Measurements from ENCODE around the gene RAB7A. TPM values are rescaled to one million over a fixed set of nuclear protein-coding genes. Genes with fewer than 3 reads are reported as not detected.

Gene RAB7A
- total and polyA plus RNA-seq, 2 experiments from 2014 or later = 89.8 to 156 TPM

DNA sequence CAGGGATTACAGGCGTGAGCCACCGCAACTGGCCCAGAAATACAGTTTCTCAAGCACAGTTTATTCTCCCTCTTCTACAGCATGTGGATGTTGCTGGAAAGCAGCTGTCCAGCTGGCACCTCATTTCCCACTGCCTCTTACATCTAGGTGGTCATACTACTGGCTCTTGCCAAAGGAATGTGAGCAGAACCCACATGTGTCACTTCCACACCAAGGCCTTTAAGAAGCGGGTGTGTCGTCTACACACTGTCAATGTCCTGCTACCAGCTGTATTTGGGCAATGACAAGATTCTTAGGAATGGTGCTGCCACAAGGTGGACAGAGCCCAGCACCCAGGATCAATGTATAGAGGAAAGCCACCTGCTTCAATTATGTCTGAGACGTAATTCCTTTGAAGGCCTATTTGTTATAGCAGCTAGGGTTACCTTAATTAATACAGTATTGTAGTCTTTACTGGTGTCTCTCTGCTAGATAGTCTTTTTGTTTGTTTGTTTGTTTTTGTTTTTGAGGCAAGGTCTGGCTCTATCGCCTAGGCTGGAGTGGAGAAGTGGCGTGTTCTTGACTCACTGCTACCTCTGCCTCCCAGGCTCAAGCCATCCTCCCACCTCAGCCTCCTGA, 15.1 kb upstream of the RAB7A start:
- Histone ChIP-seq H3K36me3 (ENCODE audit: insufficient read depth) (no peaks in the 10 kb centered on the region), H3K27ac (ENCODE audit: low read depth) (no peak overlapping the region), H3K4me1 (ENCODE audit: insufficient read depth) (peaks cover 8% of the 10 kb centered on the region), H3K27me3 (ENCODE audit: insufficient read depth) (no peaks in the 10 kb centered on the region), H3K9me2 (ENCODE audit: insufficient read depth) (0 out of 2 replicates have a peak, but pooled peaks cover 3% of the 10 kb centered on the region), H4K20me1 (replicated peaks; ENCODE audit: insufficient read depth) (no peaks in the 10 kb centered on the region), H3F3A (replicated peaks; ENCODE audit: low read depth) (no peaks in the 10 kb centered on the region), H3K4me3 (no peak overlapping the region), H2AFZ (no peak overlapping the region), H3K79me2 (replicated peaks; ENCODE audit: insufficient read depth) (no peaks in the 10 kb centered on the region), H3K4me2 (no peak overlapping the region)
- H3K9me3 Mint-ChIP-seq = no peaks in the 10 kb centered on the region
- ATAC-seq (no peak), DNase-seq (ENCODE audit: low spot score) (no peak)
- H3K4me1 Mint-ChIP-seq = peaks cover 31% of the 10 kb centered on the region
- H3K36me3 Mint-ChIP-seq (ENCODE audit: low read depth) = no peaks in the 10 kb centered on the region; the same call in 2 of the 3 replicates
- no peak overlapping the region for H3K4me3 Mint-ChIP-seq
- peaks cover 3% of the 10 kb centered on the region for H3K27me3 Mint-ChIP-seq (ENCODE audit: insufficient read depth, low read depth, poor library complexity)
- TF ChIP-seq EZH2phosphoT487 (IDR thresholded peaks at IDR 0.05; ENCODE audit: unreplicated experiment) (no peak), POLR2AphosphoS5 (IDR thresholded peaks at IDR 0.05; ENCODE audit: low read depth) (no peak), JUNB (IDR thresholded peaks at IDR 0.05; ENCODE audit: unreplicated experiment) (no peak)
- TF ChIP-seq, protein P1, sequence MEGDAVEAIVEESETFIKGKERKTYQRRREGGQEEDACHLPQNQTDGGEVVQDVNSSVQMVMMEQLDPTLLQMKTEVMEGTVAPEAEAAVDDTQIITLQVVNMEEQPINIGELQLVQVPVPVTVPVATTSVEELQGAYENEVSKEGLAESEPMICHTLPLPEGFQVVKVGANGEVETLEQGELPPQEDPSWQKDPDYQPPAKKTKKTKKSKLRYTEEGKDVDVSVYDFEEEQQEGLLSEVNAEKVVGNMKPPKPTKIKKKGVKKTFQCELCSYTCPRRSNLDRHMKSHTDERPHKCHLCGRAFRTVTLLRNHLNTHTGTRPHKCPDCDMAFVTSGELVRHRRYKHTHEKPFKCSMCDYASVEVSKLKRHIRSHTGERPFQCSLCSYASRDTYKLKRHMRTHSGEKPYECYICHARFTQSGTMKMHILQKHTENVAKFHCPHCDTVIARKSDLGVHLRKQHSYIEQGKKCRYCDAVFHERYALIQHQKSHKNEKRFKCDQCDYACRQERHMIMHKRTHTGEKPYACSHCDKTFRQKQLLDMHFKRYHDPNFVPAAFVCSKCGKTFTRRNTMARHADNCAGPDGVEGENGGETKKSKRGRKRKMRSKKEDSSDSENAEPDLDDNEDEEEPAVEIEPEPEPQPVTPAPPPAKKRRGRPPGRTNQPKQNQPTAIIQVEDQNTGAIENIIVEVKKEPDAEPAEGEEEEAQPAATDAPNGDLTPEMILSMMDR (conservative IDR thresholded peaks at IDR 0.05; ENCODE audit: low read depth in 2 of 2) = no peak
- TF ChIP-seq, protein P2, sequence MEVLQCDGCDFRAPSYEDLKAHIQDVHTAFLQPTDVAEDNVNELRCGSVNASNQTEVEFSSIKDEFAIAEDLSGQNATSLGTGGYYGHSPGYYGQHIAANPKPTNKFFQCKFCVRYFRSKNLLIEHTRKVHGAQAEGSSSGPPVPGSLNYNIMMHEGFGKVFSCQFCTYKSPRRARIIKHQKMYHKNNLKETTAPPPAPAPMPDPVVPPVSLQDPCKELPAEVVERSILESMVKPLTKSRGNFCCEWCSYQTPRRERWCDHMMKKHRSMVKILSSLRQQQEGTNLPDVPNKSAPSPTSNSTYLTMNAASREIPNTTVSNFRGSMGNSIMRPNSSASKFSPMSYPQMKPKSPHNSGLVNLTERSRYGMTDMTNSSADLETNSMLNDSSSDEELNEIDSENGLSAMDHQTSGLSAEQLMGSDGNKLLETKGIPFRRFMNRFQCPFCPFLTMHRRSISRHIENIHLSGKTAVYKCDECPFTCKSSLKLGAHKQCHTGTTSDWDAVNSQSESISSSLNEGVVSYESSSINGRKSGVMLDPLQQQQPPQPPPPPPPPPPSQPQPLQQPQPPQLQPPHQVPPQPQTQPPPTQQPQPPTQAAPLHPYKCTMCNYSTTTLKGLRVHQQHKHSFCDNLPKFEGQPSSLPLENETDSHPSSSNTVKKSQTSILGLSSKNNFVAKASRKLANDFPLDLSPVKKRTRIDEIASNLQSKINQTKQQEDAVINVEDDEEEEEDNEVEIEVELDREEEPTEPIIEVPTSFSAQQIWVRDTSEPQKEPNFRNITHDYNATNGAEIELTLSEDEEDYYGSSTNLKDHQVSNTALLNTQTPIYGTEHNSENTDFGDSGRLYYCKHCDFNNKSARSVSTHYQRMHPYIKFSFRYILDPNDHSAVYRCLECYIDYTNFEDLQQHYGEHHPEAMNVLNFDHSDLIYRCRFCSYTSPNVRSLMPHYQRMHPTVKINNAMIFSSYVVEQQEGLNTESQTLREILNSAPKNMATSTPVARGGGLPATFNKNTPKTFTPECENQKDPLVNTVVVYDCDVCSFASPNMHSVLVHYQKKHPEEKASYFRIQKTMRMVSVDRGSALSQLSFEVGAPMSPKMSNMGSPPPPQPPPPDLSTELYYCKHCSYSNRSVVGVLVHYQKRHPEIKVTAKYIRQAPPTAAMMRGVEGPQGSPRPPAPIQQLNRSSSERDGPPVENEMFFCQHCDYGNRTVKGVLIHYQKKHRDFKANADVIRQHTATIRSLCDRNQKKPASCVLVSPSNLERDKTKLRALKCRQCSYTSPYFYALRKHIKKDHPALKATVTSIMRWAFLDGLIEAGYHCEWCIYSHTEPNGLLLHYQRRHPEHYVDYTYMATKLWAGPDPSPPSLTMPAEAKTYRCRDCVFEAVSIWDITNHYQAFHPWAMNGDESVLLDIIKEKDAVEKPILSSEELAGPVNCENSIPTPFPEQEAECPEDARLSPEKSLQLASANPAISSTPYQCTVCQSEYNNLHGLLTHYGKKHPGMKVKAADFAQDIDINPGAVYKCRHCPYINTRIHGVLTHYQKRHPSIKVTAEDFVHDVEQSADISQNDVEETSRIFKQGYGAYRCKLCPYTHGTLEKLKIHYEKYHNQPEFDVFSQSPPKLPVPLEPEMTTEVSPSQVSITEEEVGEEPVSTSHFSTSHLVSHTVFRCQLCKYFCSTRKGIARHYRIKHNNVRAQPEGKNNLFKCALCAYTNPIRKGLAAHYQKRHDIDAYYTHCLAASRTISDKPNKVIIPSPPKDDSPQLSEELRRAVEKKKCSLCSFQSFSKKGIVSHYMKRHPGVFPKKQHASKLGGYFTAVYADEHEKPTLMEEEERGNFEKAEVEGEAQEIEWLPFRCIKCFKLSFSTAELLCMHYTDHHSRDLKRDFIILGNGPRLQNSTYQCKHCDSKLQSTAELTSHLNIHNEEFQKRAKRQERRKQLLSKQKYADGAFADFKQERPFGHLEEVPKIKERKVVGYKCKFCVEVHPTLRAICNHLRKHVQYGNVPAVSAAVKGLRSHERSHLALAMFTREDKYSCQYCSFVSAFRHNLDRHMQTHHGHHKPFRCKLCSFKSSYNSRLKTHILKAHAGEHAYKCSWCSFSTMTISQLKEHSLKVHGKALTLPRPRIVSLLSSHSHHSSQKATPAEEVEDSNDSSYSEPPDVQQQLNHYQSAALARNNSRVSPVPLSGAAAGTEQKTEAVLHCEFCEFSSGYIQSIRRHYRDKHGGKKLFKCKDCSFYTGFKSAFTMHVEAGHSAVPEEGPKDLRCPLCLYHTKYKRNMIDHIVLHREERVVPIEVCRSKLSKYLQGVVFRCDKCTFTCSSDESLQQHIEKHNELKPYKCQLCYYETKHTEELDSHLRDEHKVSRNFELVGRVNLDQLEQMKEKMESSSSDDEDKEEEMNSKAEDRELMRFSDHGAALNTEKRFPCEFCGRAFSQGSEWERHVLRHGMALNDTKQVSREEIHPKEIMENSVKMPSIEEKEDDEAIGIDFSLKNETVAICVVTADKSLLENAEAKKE (CRISPR knock-in tag; IDR thresholded peaks at IDR 0.05) = no peak
- H3K27ac Mint-ChIP-seq = no peak overlapping the region
